22Rv1 (cell line): ENCODE measurements around the gene SPATA13.

Experiments used
- H3K27ac ChIP-seq: fragments of 450-650 bp; 2 replicates; pipeline ENCODE4 v1.5.1; 2017
- CTCF ChIP-seq: fragments of 450-650 bp; IDR thresholded peaks from 2 replicates; pipeline ENCODE4 v1.5.1; 2017; ENCODE audit warnings: mild to moderate bottlenecking
- ZFX ChIP-seq: fragments of 450-650 bp; IDR thresholded peaks from 2 replicates; pipeline ENCODE4 v1.6.1; 2017; ENCODE audit warnings: antibody characterized with exemption, borderline replicate concordance

Gene SPATA13

GRCh38 chr13:24168392-24168750 lies 7.9 kb downstream of the SPATA13 start:
- TF ChIP-seq ZFX (no peak), CTCF (no peak)
- no peak overlapping the region for H3K27ac ChIP-seq

- H3K27ac ChIP-seq = no peak overlapping the region
- TF ChIP-seq CTCF = no peak
- TF ChIP-seq ZFX = no peak
These were observed 8.5 kb downstream of the SPATA13 start for GRCh38 chr13:24168979-24169378.

DNA sequence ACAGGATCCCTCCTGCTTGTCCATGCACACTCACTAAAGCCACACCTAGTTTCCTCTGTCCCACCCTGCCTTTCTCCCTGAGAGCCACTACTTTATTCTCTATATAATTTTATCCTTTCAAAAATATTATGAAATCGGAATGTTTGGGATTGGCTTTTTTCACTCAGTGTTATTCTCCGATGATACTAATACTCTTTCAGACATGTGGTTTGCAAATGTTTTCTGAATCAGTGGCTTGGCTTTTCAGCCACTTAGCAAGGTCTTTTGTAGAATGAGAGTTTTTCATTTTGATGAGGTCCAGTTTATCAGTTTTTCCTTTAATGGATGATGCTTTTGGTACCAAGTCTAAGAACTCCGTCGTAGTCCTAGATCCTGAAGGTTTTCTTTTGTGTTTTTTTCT lies 11.6 kb downstream of the SPATA13 start:
- no peak for TF ChIP-seq ZFX
- TF ChIP-seq CTCF = no peak
- no peak overlapping the region for H3K27ac ChIP-seq

GRCh38 chr13:24173795-24174194 lies 13.3 kb downstream of the SPATA13 start:
- no peak overlapping the region for H3K27ac ChIP-seq
- no peak for TF ChIP-seq CTCF
- no peak for TF ChIP-seq ZFX

DNA sequence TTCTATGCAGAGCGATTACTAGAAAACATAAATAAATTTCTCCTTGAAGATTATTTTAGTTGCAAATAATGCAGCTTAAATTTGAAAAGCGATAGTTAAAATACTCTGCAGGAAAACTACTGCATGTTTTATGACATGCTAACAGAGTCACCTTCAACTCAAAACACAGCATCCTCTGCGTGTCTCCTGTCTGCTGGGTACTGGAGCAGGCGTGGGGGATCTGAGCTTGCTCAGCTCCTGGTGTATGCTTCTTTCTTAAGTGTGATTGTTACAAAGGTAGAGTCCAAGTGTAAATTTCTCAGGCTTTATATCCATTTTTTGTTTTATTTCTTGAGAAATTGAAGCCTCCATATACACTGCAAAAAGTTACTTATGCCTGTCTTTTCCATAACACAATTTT lies 15.3 kb downstream of the SPATA13 start:
- peak overlapping the region; percentile 40 for H3K27ac ChIP-seq
- TF ChIP-seq CTCF (no peak), ZFX (no peak)

GRCh38 chr13:24176351-24177101 lies 16.0 kb downstream of the SPATA13 start:
- no peak overlapping the region for H3K27ac ChIP-seq
- TF ChIP-seq CTCF (no peak), ZFX (no peak)

GRCh38 chr13:24178847-24179485 lies 18.4 kb downstream of the SPATA13 start:
- TF ChIP-seq ZFX (no peak), CTCF (no peak)
- H3K27ac ChIP-seq = no peak overlapping the region
